ENCODE data around the gene ATXN10.

Gene ATXN10

DNA sequence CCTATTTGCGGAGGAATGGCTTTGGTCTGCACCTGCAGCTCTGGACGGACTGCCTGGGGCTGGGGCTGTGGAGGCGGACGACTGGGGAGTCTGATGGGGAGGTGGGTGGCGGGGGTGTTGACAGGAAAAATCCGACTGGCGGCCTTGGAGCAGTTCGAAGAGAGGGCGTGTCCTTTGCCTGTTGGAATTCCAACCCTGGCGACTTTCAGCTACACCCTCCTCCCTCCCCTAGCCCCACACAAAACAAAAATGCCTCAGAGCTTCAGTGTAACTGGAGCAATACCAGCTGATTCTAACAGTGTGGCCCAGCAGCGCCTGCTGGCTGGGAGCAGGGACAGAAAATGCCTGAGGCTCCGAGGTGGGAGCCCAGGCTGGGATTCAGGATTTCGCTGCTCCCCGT is 85.4 kb downstream of the ATXN10 start:
- DNase-seq (ENCODE audit: low read depth in 1 of 2, low spot score in 1 of 2), result no peak
- Histone ChIP-seq H3K27ac (replicated peaks) (no peak overlapping the region), H3K27me3 (ENCODE audit: insufficient read depth, poor library complexity, severe bottlenecking) (no peaks in the 10 kb centered on the region), H3K4me3 (replicated peaks; ENCODE audit: insufficient read depth, low read length) (no peak overlapping the region)
- TF ChIP-seq, protein P1, sequence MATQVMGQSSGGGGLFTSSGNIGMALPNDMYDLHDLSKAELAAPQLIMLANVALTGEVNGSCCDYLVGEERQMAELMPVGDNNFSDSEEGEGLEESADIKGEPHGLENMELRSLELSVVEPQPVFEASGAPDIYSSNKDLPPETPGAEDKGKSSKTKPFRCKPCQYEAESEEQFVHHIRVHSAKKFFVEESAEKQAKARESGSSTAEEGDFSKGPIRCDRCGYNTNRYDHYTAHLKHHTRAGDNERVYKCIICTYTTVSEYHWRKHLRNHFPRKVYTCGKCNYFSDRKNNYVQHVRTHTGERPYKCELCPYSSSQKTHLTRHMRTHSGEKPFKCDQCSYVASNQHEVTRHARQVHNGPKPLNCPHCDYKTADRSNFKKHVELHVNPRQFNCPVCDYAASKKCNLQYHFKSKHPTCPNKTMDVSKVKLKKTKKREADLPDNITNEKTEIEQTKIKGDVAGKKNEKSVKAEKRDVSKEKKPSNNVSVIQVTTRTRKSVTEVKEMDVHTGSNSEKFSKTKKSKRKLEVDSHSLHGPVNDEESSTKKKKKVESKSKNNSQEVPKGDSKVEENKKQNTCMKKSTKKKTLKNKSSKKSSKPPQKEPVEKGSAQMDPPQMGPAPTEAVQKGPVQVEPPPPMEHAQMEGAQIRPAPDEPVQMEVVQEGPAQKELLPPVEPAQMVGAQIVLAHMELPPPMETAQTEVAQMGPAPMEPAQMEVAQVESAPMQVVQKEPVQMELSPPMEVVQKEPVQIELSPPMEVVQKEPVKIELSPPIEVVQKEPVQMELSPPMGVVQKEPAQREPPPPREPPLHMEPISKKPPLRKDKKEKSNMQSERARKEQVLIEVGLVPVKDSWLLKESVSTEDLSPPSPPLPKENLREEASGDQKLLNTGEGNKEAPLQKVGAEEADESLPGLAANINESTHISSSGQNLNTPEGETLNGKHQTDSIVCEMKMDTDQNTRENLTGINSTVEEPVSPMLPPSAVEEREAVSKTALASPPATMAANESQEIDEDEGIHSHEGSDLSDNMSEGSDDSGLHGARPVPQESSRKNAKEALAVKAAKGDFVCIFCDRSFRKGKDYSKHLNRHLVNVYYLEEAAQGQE (IDR thresholded peaks at IDR 0.05; ENCODE audit: insufficient replicate concordance, low read depth), result no peak
- TF ChIP-seq SPI1 (IDR thresholded peaks at IDR 0.05; ENCODE audit: borderline replicate concordance, low read depth) (no peak), GABPA (IDR thresholded peaks at IDR 0.05; ENCODE audit: low read depth) (no peak), POLR2AphosphoS5 (IDR thresholded peaks at IDR 0.05; ENCODE audit: low read depth) (no peak)
- TF ChIP-seq, protein P2, sequence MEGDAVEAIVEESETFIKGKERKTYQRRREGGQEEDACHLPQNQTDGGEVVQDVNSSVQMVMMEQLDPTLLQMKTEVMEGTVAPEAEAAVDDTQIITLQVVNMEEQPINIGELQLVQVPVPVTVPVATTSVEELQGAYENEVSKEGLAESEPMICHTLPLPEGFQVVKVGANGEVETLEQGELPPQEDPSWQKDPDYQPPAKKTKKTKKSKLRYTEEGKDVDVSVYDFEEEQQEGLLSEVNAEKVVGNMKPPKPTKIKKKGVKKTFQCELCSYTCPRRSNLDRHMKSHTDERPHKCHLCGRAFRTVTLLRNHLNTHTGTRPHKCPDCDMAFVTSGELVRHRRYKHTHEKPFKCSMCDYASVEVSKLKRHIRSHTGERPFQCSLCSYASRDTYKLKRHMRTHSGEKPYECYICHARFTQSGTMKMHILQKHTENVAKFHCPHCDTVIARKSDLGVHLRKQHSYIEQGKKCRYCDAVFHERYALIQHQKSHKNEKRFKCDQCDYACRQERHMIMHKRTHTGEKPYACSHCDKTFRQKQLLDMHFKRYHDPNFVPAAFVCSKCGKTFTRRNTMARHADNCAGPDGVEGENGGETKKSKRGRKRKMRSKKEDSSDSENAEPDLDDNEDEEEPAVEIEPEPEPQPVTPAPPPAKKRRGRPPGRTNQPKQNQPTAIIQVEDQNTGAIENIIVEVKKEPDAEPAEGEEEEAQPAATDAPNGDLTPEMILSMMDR (IDR thresholded peaks at IDR 0.05; ENCODE audit: insufficient read depth, low read length), result no peak

DNA sequence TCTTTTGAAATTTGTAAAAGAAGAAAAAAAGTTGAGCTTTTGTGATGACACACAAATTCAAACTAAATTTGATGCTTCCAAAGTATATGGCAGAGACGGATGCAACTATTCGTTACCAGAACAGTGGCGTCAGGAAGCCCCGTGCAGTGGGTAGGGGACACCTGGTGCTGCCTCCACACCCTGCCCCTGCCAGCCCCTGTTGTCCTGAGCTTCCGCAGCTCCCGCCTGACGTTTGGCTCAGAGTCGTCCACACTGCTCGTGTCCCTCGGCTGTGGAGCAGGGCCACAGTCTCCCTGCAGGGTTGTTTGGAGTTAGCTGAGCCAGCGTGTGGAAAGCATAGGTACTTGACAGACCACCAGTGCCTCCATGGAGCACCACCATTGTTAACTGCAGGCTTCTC is 86.3 kb downstream of the ATXN10 start:
- Histone ChIP-seq H3K27ac (replicated peaks) (no peak overlapping the region), H3K27me3 (ENCODE audit: insufficient read depth, poor library complexity, severe bottlenecking) (no peaks in the 10 kb centered on the region), H3K4me3 (replicated peaks; ENCODE audit: insufficient read depth, low read length) (no peak overlapping the region)
- TF ChIP-seq SPI1 (IDR thresholded peaks at IDR 0.05; ENCODE audit: borderline replicate concordance, low read depth) (no peak), GABPA (IDR thresholded peaks at IDR 0.05; ENCODE audit: low read depth) (no peak), POLR2AphosphoS5 (IDR thresholded peaks at IDR 0.05; ENCODE audit: low read depth) (no peak)
- TF ChIP-seq, protein P2 (IDR thresholded peaks at IDR 0.05; ENCODE audit: insufficient read depth, low read length), result no peak
- TF ChIP-seq, protein P1 (IDR thresholded peaks at IDR 0.05; ENCODE audit: insufficient replicate concordance, low read depth), result no peak
- no peak for DNase-seq (ENCODE audit: low read depth in 1 of 2, low spot score in 1 of 2)

DNA sequence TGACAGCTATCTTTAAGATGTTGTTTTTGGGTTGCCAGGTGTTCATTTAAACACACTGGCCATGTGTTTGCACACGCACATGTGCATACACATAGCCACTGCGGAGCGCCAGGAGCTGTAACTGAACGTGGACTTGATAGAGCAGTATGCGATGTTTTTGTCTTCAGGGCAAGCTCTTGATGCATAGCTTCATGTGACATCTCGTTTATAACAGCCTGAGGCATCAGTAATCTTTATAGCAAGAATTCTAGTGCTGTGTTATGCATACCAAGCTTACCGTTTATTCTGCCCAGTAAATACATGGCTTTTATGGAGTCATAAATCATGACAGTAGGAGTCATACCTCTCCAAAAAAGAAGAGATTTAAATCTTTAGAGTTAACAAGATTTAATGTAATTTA is 87.0 kb downstream of the ATXN10 start:
- no peak for TF ChIP-seq GABPA (IDR thresholded peaks at IDR 0.05; ENCODE audit: low read depth)
- TF ChIP-seq POLR2AphosphoS5 (IDR thresholded peaks at IDR 0.05; ENCODE audit: low read depth), result no peak
- no peak for TF ChIP-seq SPI1 (IDR thresholded peaks at IDR 0.05; ENCODE audit: borderline replicate concordance, low read depth)
- TF ChIP-seq, protein P2 (IDR thresholded peaks at IDR 0.05; ENCODE audit: insufficient read depth, low read length), result no peak
- TF ChIP-seq, protein P1 (IDR thresholded peaks at IDR 0.05; ENCODE audit: insufficient replicate concordance, low read depth), result no peak
- DNase-seq (ENCODE audit: low read depth in 1 of 2, low spot score in 1 of 2), result no peak
- no peaks in the 10 kb centered on the region for H3K27me3 ChIP-seq (ENCODE audit: insufficient read depth, poor library complexity, severe bottlenecking)
- no peak overlapping the region for H3K4me3 ChIP-seq (replicated peaks; ENCODE audit: insufficient read depth, low read length)
- no peak overlapping the region for H3K27ac ChIP-seq (replicated peaks)

All from HL-60 (cell line).